Activated naive CD8-positive, alpha-beta T cell treated with anti-CD3 and anti-CD28 coated beads for 36 hours (primary cell): ENCODE measurements around the gene OR51A2. TPM values are rescaled to one million over a fixed set of nuclear protein-coding genes. Genes with fewer than 3 reads are reported as not detected.
A peak's percentile ranks its signal among the peaks of the same experiment; 100 is the strongest.
"Not testable (repeated sequence)": the region's sequence is repeated elsewhere in the genome, so short reads cannot be mapped to it uniquely, and the experiment has no call there.

Experiments used
- DNase-seq: peaks from one replicate; pipeline ENCODE4 v3.0.0; 2021
- H3K27ac Mint-ChIP-seq: one replicate; pipeline ENCODE4 v1.8.0; 2022; ENCODE audit warnings: mild to moderate bottlenecking, moderate library complexity, mixed read lengths
- H3K27me3 Mint-ChIP-seq: one replicate; pipeline ENCODE4 v1.8.0; 2022; ENCODE audit warnings: mild to moderate bottlenecking, mixed read lengths
- H3K36me3 Mint-ChIP-seq: one replicate; pipeline ENCODE4 v1.8.0; 2021; ENCODE audit warnings: mild to moderate bottlenecking, mixed read lengths
- H3K4me1 Mint-ChIP-seq: one replicate; pipeline ENCODE4 v1.8.0; 2021; ENCODE audit warnings: mixed read lengths
- H3K4me3 Mint-ChIP-seq: one replicate; pipeline ENCODE4 v1.8.0; 2022; ENCODE audit warnings: mild to moderate bottlenecking, moderate library complexity, mixed read lengths
- H3K9me3 Mint-ChIP-seq: one replicate; pipeline ENCODE4 v1.8.0; 2022; ENCODE audit warnings: mixed read lengths
- total RNA-seq, 2 experiments: library from RNA; stranded (reverse); gene quantifications; one replicate each; pipeline ENCODE4 v1.2.3, GENCODE V29; 2021

Gene OR51A2
- not detected for total RNA-seq

- not testable (repeated sequence) for H3K36me3 Mint-ChIP-seq, H3K4me3 Mint-ChIP-seq, DNase-seq, H3K9me3 Mint-ChIP-seq, H3K27ac Mint-ChIP-seq, H3K4me1 Mint-ChIP-seq
- peaks cover 13% of the 10 kb centered on the region for H3K27me3 Mint-ChIP-seq
Observed at GRCh38 chr11:4955613-4956012, at the start of gene OR51A2. Gene OR51A2 (minus strand): TSS chr11:4955713. CDS start chr11:4955713, 0 bp downstream.

- no peaks in the 10 kb centered on the region for H3K4me1 Mint-ChIP-seq
- H3K36me3 Mint-ChIP-seq, result no peaks in the 10 kb centered on the region
Observed at GRCh38 chr11:5004424-5005274, 49.1 kb upstream of the OR51A2 start.

GRCh38 chr11:4994551-4994950, 39.0 kb upstream of the OR51A2 start, which contains the start of gene OR51L1:
Gene OR51L1 (plus strand): TSS chr11:4994851. CDS start chr11:4998983, 4,132 bp downstream.
- Mint-ChIP-seq H3K9me3 (no peaks in the 10 kb centered on the region), H3K27ac (no peak within 1 kb of the TSS), H3K27me3 (no peaks in the 10 kb centered on the region), H3K36me3 (no peaks in the 10 kb centered on the region), H3K4me1 (no peaks in the 10 kb centered on the region), H3K4me3 (no peak within 1 kb of the TSS)
- DNase-seq, result no peak

More at GRCh38 chr11:5004424-5005274, 49.1 kb upstream of the OR51A2 start:
- no peak overlapping the region for H3K27ac Mint-ChIP-seq
- no peaks in the 10 kb centered on the region for H3K9me3 Mint-ChIP-seq
- peak; percentile 6 for DNase-seq
- H3K4me3 Mint-ChIP-seq, result no peak overlapping the region
- H3K27me3 Mint-ChIP-seq, result peaks cover 15% of the 10 kb centered on the region

DNA sequence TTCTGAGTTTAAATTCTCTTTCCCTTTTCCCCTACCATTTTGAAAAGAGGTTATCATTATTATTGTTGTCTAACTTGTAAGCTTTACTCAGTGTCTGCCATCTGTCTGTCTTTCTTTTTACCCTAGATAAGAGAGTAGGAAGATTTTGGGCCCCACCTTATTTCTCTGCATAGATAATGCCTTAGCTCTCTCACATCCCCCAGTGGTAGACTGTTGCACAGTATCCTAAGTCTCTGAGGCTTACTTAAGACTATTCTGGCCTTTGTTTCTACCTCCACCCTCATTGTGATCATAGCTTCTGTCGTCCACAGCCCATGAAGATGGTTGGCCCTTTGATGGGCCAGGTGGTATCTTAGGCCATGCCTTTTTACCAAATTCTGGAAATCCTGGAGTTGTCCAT, 35.5 kb upstream of the OR51A2 start:
- no peaks in the 10 kb centered on the region for H3K4me1 Mint-ChIP-seq
- H3K9me3 Mint-ChIP-seq, result no peaks in the 10 kb centered on the region
- no peak overlapping the region for H3K4me3 Mint-ChIP-seq
- H3K27ac Mint-ChIP-seq, result no peak overlapping the region
- H3K27me3 Mint-ChIP-seq, result no peaks in the 10 kb centered on the region
- H3K36me3 Mint-ChIP-seq, result no peaks in the 10 kb centered on the region
- DNase-seq, result no peak

GRCh38 chr11:4983841-4984240, 28.3 kb upstream of the OR51A2 start:
- H3K4me1 Mint-ChIP-seq, result no peaks in the 10 kb centered on the region
- H3K4me3 Mint-ChIP-seq, result no peak overlapping the region
- no peak for DNase-seq
- H3K36me3 Mint-ChIP-seq, result no peaks in the 10 kb centered on the region
- H3K27me3 Mint-ChIP-seq, result peaks cover 3% of the 10 kb centered on the region
- H3K9me3 Mint-ChIP-seq, result no peaks in the 10 kb centered on the region
- H3K27ac Mint-ChIP-seq, result no peak overlapping the region

DNA sequence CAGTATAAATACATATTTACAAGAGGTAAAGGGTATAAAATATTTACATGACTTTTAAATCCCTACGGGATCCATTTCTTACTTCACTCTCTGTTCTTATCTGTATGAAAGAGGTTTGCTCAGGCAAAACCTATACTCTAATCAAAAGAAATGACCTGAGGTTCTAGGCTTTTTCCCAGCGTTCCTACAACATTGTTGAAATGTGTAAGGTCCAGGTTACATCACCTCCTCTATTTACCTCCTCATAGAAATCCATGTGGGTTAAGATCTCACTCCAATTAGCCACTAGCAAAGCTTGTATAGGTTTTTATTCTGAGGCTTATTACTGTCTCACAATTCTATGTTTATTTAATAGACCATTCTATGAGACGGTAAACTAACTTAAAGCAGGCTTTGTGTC, 27.2 kb upstream of the OR51A2 start:
- no peak overlapping the region for H3K4me3 Mint-ChIP-seq
- no peak for DNase-seq
- H3K4me1 Mint-ChIP-seq, result no peaks in the 10 kb centered on the region
- peaks cover 3% of the 10 kb centered on the region for H3K27me3 Mint-ChIP-seq
- no peaks in the 10 kb centered on the region for H3K36me3 Mint-ChIP-seq
- no peak overlapping the region for H3K27ac Mint-ChIP-seq
- peaks cover 2% of the 10 kb centered on the region for H3K9me3 Mint-ChIP-seq

GRCh38 chr11:4979036-4979435, 23.5 kb upstream of the OR51A2 start:
- H3K4me1 Mint-ChIP-seq, result no peaks in the 10 kb centered on the region
- H3K27me3 Mint-ChIP-seq, result no peaks in the 10 kb centered on the region
- H3K36me3 Mint-ChIP-seq, result no peaks in the 10 kb centered on the region
- DNase-seq, result no peak
- H3K27ac Mint-ChIP-seq, result no peak overlapping the region
- H3K9me3 Mint-ChIP-seq, result peaks cover 2% of the 10 kb centered on the region
- no peak overlapping the region for H3K4me3 Mint-ChIP-seq

DNA sequence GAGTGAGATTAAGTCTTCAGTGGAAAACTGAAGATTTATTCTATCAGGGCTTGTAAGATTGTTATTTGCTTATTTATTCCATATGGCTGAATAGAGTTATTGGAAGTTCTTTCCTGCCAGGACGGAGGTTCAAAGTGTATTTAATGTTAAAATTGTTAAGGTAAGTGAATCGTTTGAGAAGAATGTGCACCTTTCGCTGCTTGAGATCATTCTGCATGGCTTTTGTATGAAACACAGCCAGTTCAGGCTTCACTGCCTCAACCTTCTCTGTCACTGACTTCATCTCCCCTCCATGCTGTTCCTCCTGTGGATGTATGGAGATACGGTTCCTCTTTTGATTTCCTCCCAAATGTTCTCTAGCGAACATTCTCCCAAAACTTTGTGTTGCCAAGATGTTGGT, 19.9 kb upstream of the OR51A2 start:
- Mint-ChIP-seq H3K4me3 (no peak overlapping the region), H3K4me1 (no peaks in the 10 kb centered on the region), H3K36me3 (no peaks in the 10 kb centered on the region), H3K9me3 (peaks cover 2% of the 10 kb centered on the region), H3K27me3 (no peaks in the 10 kb centered on the region), H3K27ac (no peak overlapping the region)
- no peak for DNase-seq

DNA sequence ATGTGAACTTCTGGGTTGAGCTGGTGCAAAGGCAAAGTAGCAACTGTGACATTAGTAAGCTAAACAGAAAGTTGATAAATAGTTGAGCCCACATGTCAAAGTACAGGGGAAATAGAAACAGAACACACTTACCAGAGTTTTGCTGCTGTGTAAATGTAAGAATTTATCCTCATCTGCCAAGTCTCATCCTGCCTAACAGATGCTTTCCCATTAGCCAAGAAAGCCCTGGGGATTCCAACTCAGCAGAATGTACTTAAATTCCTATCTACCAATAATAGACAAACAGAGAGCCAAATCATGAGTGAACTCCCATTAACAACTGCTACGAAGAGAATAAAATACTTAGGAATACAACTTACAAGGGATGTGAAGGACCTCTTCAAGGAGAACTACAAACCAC, 7.3 kb upstream of the OR51A2 start:
- H3K36me3 Mint-ChIP-seq, result no peaks in the 10 kb centered on the region
- H3K27ac Mint-ChIP-seq, result no peak overlapping the region
- H3K9me3 Mint-ChIP-seq, result peaks cover 2% of the 10 kb centered on the region
- no peaks in the 10 kb centered on the region for H3K4me1 Mint-ChIP-seq
- H3K27me3 Mint-ChIP-seq, result peaks cover 9% of the 10 kb centered on the region
- DNase-seq, result no peak
- no peak overlapping the region for H3K4me3 Mint-ChIP-seq

GRCh38 chr11:4960877-4961276, 5.4 kb upstream of the OR51A2 start:
- Mint-ChIP-seq H3K4me1 (no peaks in the 10 kb centered on the region), H3K4me3 (no peak overlapping the region), H3K27me3 (peaks cover 13% of the 10 kb centered on the region), H3K36me3 (no peaks in the 10 kb centered on the region), H3K9me3 (peaks cover 2% of the 10 kb centered on the region), H3K27ac (no peak overlapping the region)
- DNase-seq, result no peak

GRCh38 chr11:4957396-4957795, 1.9 kb upstream of the OR51A2 start:
- no peaks in the 10 kb centered on the region for H3K4me1 Mint-ChIP-seq
- H3K36me3 Mint-ChIP-seq, result no peaks in the 10 kb centered on the region
- no peak for DNase-seq
- no peaks in the 10 kb centered on the region for H3K9me3 Mint-ChIP-seq
- H3K4me3 Mint-ChIP-seq, result no peak overlapping the region
- no peak overlapping the region for H3K27ac Mint-ChIP-seq
- H3K27me3 Mint-ChIP-seq, result peaks cover 13% of the 10 kb centered on the region

- no peak for DNase-seq
- H3K9me3 Mint-ChIP-seq, result no peaks in the 10 kb centered on the region
- no peaks in the 10 kb centered on the region for H3K27me3 Mint-ChIP-seq
- no peak within 1 kb of the TSS for H3K4me3 Mint-ChIP-seq
- no peak within 1 kb of the TSS for H3K27ac Mint-ChIP-seq
- H3K4me1 Mint-ChIP-seq, result no peaks in the 10 kb centered on the region
- H3K36me3 Mint-ChIP-seq, result no peaks in the 10 kb centered on the region
Observed at GRCh38 chr11:4947505-4947904, 8.0 kb downstream of the OR51A2 start, which contains the start of gene OR51A4. Gene OR51A4 (minus strand): TSS chr11:4947605. CDS start chr11:4947100, 505 bp downstream.

DNA sequence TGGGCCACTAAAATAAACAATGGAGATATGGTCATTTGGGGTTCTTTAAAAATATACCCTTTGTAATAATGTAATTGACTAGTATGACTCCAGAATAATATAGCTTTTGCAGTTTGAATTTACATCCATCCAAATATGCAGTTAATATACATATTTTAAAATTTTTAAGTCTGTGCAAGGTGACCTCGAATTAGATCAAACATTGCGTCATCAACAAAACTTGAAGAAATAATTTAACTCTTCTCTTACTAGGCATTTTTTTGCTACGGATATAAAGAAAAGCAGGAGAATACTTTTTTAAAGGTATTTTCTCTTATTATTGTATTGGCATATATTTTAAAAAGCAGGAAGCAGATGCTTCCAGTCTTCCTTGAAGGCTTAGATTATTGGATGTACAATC, 18.8 kb downstream of the OR51A2 start:
- Mint-ChIP-seq H3K4me1 (no peaks in the 10 kb centered on the region), H3K36me3 (no peaks in the 10 kb centered on the region), H3K27ac (no peak overlapping the region), H3K27me3 (peaks cover 3% of the 10 kb centered on the region), H3K9me3 (no peaks in the 10 kb centered on the region), H3K4me3 (no peak overlapping the region)
- DNase-seq, result no peak

DNA sequence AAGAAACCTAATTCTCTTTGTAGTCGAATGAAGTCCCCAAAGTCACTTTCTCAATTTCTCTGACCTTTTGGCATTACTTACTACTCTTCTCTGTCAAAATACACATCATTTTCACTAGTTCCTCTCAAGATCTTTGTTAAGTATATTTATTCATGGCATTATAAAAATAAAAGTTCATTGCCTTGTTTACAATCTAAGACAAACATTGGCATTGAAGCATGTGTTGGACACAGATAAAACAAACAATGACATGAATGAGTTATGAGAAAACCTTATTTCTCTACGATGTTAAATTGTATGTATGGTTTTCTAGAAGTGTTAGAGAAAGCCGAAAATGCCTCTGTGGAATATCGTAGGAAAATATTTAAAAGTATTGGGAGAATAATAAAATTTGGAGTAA, 22.8 kb downstream of the OR51A2 start:
- Mint-ChIP-seq H3K4me1 (no peaks in the 10 kb centered on the region), H3K4me3 (no peak overlapping the region), H3K36me3 (no peaks in the 10 kb centered on the region), H3K9me3 (no peaks in the 10 kb centered on the region), H3K27ac (no peak overlapping the region), H3K27me3 (peaks cover 3% of the 10 kb centered on the region)
- no peak for DNase-seq

DNA sequence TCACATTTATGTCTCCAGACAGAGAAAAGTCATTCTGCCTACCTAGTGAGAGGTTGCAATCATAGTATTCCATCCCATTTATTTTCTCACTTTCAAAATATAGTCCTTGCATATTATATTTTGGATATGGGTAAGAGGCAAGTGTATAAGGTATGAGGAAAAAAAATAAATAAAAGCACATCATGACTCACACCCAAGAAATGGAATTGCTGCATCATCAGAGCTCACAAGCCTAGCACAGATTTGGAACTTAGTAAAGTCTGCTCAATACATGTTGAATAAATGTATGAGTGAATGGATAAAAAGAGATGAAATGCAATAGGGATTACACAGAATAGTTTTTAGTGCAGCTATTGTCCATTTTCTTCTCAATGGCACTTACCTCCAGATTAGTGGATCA, 28.9 kb downstream of the OR51A2 start:
- DNase-seq, result no peak
- H3K27ac Mint-ChIP-seq, result no peak overlapping the region
- no peaks in the 10 kb centered on the region for H3K9me3 Mint-ChIP-seq
- H3K4me1 Mint-ChIP-seq, result no peaks in the 10 kb centered on the region
- no peaks in the 10 kb centered on the region for H3K36me3 Mint-ChIP-seq
- H3K27me3 Mint-ChIP-seq, result peaks cover 5% of the 10 kb centered on the region
- no peak overlapping the region for H3K4me3 Mint-ChIP-seq

GRCh38 chr11:4924239-4924638, 31.3 kb downstream of the OR51A2 start, which contains the start of gene OR51G1:
Gene OR51G1 (minus strand): TSS chr11:4924339. CDS start chr11:4924339, 0 bp downstream.
- Mint-ChIP-seq H3K9me3 (no peaks in the 10 kb centered on the region), H3K36me3 (no peaks in the 10 kb centered on the region), H3K4me1 (no peaks in the 10 kb centered on the region), H3K27ac (no peak within 1 kb of the TSS), H3K4me3 (no peak within 1 kb of the TSS), H3K27me3 (peaks cover 5% of the 10 kb centered on the region)
- no peak for DNase-seq
